ENCODE measurements around the gene HYAL2. TPM values are rescaled to one million over a fixed set of nuclear protein-coding genes. Genes with fewer than 3 reads are reported as not detected.

Gene HYAL2
- total and polyA plus RNA-seq, 2 of the 8 experiments (the other 6 are each of a cell fraction or from before 2014, with no cell fraction given), result 51.9 to 176 TPM

- H3K23ac ChIP-seq (ENCODE audit: insufficient read length), result no peak overlapping the region
- no peak overlapping the region for H4K8ac ChIP-seq (ENCODE audit: extremely low read depth, insufficient read depth, low read length)
- no peak overlapping the region for H3K4me2 ChIP-seq (ENCODE audit: insufficient read depth in 1 of 2, low read depth in 2 of 2, low read length in 2 of 2)
- no peak for TF ChIP-seq TEAD4 (IDR thresholded peaks at IDR 0.05; ENCODE audit: low read depth, low read length)
- no peak for TF ChIP-seq KDM5A (IDR thresholded peaks at IDR 0.05; ENCODE audit: low read length)
- TF ChIP-seq, protein P1, sequence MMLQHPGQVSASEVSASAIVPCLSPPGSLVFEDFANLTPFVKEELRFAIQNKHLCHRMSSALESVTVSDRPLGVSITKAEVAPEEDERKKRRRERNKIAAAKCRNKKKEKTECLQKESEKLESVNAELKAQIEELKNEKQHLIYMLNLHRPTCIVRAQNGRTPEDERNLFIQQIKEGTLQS (IDR thresholded peaks at IDR 0.05; ENCODE audit: insufficient read depth, low read depth, low read length), result no peak
- TF ChIP-seq CHD1 (IDR thresholded peaks at IDR 0.05; ENCODE audit: low read depth, low read length), result no peak
- no peak for TF ChIP-seq TCF12 (IDR thresholded peaks at IDR 0.05; ENCODE audit: low read depth, low read length)
- no peak for TF ChIP-seq RFX5 (IDR thresholded peaks at IDR 0.05; ENCODE audit: borderline replicate concordance, low read depth, low read length)
- no peak for TF ChIP-seq HDAC6 (IDR thresholded peaks at IDR 0.05; ENCODE audit: low read depth, low read length)
- no peaks in the 10 kb centered on the region for H3K9me3 ChIP-seq (ENCODE audit: insufficient read depth in 2 of 2, low read depth in 1 of 2, low read length in 1 of 2)
- H3K79me1 ChIP-seq (ENCODE audit: low read depth, low read length), result peaks cover 11% of the 10 kb centered on the region; the same call in 1 of the 2 replicates
- no peak overlapping the region for H3K27ac ChIP-seq (ENCODE audit: low read depth, low read length)
- peaks cover 14% of the 10 kb centered on the region for H3K23me2 ChIP-seq (ENCODE audit: low read depth, low read length)
- no peak for DNase-seq (ENCODE audit: low read depth in 1 of 2, low spot score in 2 of 2)
- no peak overlapping the region for H2BK120ac ChIP-seq (replicated peaks; ENCODE audit: low read depth, low read length)
- H2AFZ ChIP-seq (ENCODE audit: low read length), result no peak overlapping the region
- H2BK20ac ChIP-seq (ENCODE audit: low read length), result no peak overlapping the region
- H3K79me2 ChIP-seq (ENCODE audit: control insufficient read depth in 1 of 2, insufficient read depth in 2 of 2, low read length in 2 of 2), result peaks cover 0 to 36% of the 10 kb centered on the region in 2 experiments; a peak in 2 of 4 replicates
- H3K4me1 ChIP-seq (replicated peaks in 1 of 4; ENCODE audit: control insufficient read depth in 3 of 4, insufficient read depth in 4 of 4, low read length in 3 of 4), result peaks cover 0 to 8% (median 6%) of the 10 kb centered on the region in 4 experiments; a peak in 3 of 7 replicates
- no peak overlapping the region for H4K91ac ChIP-seq (replicated peaks; ENCODE audit: insufficient read length, low read length)
- H3K18ac ChIP-seq (ENCODE audit: extremely low read depth, low read length), result no peak overlapping the region
- no peak for FAIRE-seq
- peaks cover 4 to 24% (median 20%) of the 10 kb centered on the region in 4 experiments; a peak in 7 of 8 replicates for H3K36me3 ChIP-seq (ENCODE audit: control insufficient read depth in 2 of 4, insufficient read depth in 4 of 4, low read length in 3 of 4)
- H3K4ac ChIP-seq (replicated peaks; ENCODE audit: insufficient read length, low read depth, low read length), result no peak overlapping the region
- H4K5ac ChIP-seq (ENCODE audit: insufficient read length, low read depth, low read length), result no peak overlapping the region
- ChIA-PET POLR2A (ENCODE audit: partially characterized antibody) (interaction anchor here (0.8 to 6.4 kb wide), 4 partner anchors 9 to 36 kb away, joined by 3 to 36 read pairs (median 10); partner anchors contain the start of genes HYAL2 and RASSF1), CTCF (ENCODE audit: partially characterized antibody) (interaction anchor here (1.1 to 1.5 kb wide), 3 partner anchors 10 to 16 kb away, joined by 3 to 4 read pairs (median 3); partner anchors contain the start of gene RASSF1)
- H2BK5ac ChIP-seq (ENCODE audit: low read depth, low read length), result no peak overlapping the region
- no peak overlapping the region for H3K4me3 ChIP-seq (ENCODE audit: extremely low read depth in 1 of 4, insufficient read depth in 2 of 4, low read depth in 3 of 4, low read length in 4 of 4)
- 94% methylated on average over 19 of the region's 19 CpGs; no CpG with 5 or more reads in 1 of the 2 experiments for WGBS, 2 experiments (ENCODE audit: extremely low coverage in 1 of 2, insufficient coverage in 1 of 2, insufficient read length in 1 of 2, insufficient replicate concordance in 2 of 2, low coverage in 1 of 2, low lambda C conversion rate in 2 of 2, missing lambda C conversion rate in 1 of 2)
- H2BK15ac ChIP-seq (ENCODE audit: low read length), result no peak overlapping the region
- H2AK5ac ChIP-seq (ENCODE audit: low read depth, low read length), result no peak overlapping the region
- H3K56ac ChIP-seq (replicated peaks; ENCODE audit: insufficient read length, low read depth, low read length), result no peak overlapping the region
- no peak overlapping the region for H3K14ac ChIP-seq (ENCODE audit: insufficient read length)
- H3K9ac ChIP-seq (replicated peaks in 1 of 4; ENCODE audit: extremely low read depth in 1 of 4, low read depth in 3 of 4, low read length in 3 of 4), result no peak overlapping the region
- no peaks in the 10 kb centered on the region for H3K27me3 ChIP-seq (replicated peaks in 1 of 4; ENCODE audit: control insufficient read depth in 3 of 4, extremely low read depth in 1 of 4, insufficient read depth in 3 of 4, low read length in 3 of 4)
- peaks cover 8 to 14% of the 10 kb centered on the region in 2 experiments for H4K20me1 ChIP-seq (replicated peaks in 1 of 2; ENCODE audit: control insufficient read depth in 1 of 2, insufficient read depth in 2 of 2, low read length in 2 of 2)
- no peak overlapping the region for H2BK12ac ChIP-seq (ENCODE audit: low read depth, low read length)
Observed at GRCh38 chr3:50331364-50331907, 8.9 kb upstream of the HYAL2 start.
